C4-2B (cell line): Measurements from ENCODE around the gene PMS2.
"Not testable (repeated sequence)": the region's sequence is repeated elsewhere in the genome, so short reads cannot be mapped to it uniquely, and the experiment has no call there.

Experiments used
- ZFX ChIP-seq: fragments of 450-650 bp; IDR thresholded peaks from 2 replicates; pipeline ENCODE4 v1.6.1; 2017
- TF ChIP-seq, protein P1 (sequence below): fragments of 450-650 bp; conservative IDR thresholded peaks from 2 replicates; pipeline ENCODE4 v1.5.1; 2017; ENCODE audit warnings: mild to moderate bottlenecking

DNA sequence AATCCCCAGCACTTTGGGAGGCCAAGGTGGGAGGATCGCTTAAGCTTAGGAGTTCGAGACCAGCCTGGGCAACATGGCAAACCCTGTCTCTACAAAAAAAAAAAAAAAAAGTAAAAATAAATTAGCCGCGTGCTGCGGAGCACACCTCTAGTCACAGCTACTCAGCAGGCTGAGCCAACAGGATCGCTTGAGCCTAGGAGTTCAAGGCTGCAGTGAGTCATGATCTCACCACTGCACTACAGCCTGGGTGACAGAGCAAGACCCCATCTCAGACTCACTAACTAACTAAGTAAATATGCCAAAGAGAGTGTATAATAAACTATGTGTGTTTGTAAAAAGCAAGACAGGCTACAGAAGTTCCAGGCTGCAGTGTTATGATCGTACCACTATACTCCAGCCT, 45.0 kb downstream of the PMS2 start:
- TF ChIP-seq, protein P1, sequence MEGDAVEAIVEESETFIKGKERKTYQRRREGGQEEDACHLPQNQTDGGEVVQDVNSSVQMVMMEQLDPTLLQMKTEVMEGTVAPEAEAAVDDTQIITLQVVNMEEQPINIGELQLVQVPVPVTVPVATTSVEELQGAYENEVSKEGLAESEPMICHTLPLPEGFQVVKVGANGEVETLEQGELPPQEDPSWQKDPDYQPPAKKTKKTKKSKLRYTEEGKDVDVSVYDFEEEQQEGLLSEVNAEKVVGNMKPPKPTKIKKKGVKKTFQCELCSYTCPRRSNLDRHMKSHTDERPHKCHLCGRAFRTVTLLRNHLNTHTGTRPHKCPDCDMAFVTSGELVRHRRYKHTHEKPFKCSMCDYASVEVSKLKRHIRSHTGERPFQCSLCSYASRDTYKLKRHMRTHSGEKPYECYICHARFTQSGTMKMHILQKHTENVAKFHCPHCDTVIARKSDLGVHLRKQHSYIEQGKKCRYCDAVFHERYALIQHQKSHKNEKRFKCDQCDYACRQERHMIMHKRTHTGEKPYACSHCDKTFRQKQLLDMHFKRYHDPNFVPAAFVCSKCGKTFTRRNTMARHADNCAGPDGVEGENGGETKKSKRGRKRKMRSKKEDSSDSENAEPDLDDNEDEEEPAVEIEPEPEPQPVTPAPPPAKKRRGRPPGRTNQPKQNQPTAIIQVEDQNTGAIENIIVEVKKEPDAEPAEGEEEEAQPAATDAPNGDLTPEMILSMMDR: not testable (repeated sequence)
- not testable (repeated sequence) for TF ChIP-seq ZFX
